Measurements from ENCODE around the gene GSTM2. TPM values are rescaled to one million over a fixed set of nuclear protein-coding genes. Genes with fewer than 3 reads are reported as not detected.

The GSTM2 gene
- total and polyA plus RNA-seq, 4 donors, result 7.7 to 106 (median 39.6) TPM

DNA sequence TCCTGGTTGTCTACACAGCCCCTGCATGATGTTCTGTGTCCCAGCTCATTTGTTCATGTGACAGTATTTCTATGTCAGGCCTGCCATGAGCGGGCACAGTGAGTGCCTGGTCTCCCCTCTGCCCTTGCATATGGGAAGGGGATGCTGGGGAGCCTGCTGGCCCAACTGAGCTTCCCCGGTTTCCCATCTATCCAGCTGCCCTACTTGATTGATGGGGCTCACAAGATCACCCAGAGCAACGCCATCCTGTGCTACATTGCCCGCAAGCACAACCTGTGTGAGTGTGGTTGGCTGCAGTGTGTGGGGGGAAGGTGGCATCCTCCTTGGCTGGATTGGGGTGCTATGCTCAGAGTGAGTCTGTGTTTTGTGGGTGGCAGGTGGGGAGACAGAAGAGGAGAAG, 10.5 kb upstream of the GSTM2 start:
- ATAC-seq (ENCODE audit: insufficient read depth, low FRiP score) (no peak), DNase-seq (no peak)
- Histone ChIP-seq H3K27ac (ENCODE audit: low read depth in 1 of 2, low read length in 1 of 2) (no peak overlapping the region), H3K4me1 (ENCODE audit: control insufficient read depth in 5 of 5, insufficient read depth in 5 of 5, low read length in 5 of 5) (peaks cover 0 to 8% (median 5%) of the 10 kb centered on the region in 5 donors), H3K9me3 (ENCODE audit: control insufficient read depth in 4 of 4, insufficient read depth in 3 of 4, low read length in 3 of 4) (no peaks in the 10 kb centered on the region), H3K36me3 (ENCODE audit: control insufficient read depth in 4 of 4, insufficient read depth in 4 of 4, low read length in 4 of 4) (peaks cover 0 to 10% (median 1%) of the 10 kb centered on the region in 4 donors), H3K27me3 (ENCODE audit: control insufficient read depth in 3 of 3, insufficient read depth in 3 of 3, low read length in 2 of 3) (no peaks in the 10 kb centered on the region), H3K4me3 (no peak overlapping the region), H3K9ac (ENCODE audit: insufficient read depth in 1 of 2, low read length in 2 of 2) (no peak overlapping the region)
- TF ChIP-seq, protein P1, sequence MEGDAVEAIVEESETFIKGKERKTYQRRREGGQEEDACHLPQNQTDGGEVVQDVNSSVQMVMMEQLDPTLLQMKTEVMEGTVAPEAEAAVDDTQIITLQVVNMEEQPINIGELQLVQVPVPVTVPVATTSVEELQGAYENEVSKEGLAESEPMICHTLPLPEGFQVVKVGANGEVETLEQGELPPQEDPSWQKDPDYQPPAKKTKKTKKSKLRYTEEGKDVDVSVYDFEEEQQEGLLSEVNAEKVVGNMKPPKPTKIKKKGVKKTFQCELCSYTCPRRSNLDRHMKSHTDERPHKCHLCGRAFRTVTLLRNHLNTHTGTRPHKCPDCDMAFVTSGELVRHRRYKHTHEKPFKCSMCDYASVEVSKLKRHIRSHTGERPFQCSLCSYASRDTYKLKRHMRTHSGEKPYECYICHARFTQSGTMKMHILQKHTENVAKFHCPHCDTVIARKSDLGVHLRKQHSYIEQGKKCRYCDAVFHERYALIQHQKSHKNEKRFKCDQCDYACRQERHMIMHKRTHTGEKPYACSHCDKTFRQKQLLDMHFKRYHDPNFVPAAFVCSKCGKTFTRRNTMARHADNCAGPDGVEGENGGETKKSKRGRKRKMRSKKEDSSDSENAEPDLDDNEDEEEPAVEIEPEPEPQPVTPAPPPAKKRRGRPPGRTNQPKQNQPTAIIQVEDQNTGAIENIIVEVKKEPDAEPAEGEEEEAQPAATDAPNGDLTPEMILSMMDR (IDR thresholded peaks at IDR 0.05; ENCODE audit: control extremely low read depth, extremely low read depth), result no peak
- 95 to 100% methylated on average over 4 of the region's 4 CpGs for WGBS, 2 donors

DNA sequence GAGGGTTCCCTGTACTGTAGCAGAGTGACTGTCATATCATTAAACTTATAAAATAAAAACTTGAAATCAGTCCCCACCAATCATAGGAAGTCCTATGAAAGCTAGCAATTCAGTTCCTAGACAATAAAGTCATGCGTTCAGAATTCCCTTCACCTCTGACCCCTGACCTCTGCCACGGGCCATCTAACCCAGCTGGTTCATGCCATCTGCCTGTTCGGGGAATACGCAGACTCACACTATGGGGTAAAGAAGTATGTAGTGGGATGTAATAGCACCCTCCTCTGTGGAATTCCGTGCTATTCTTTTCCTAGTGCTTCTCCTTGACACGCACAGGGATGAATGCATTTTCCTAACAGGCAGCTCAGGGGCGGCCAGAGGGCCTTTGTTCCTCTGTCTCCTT, 9.9 kb upstream of the GSTM2 start:
- peaks cover 0 to 10% (median 1%) of the 10 kb centered on the region in 4 donors for H3K36me3 ChIP-seq (ENCODE audit: control insufficient read depth in 4 of 4, insufficient read depth in 4 of 4, low read length in 4 of 4)
- H3K4me3 ChIP-seq, result no peak overlapping the region
- no peak overlapping the region for H3K9ac ChIP-seq (ENCODE audit: insufficient read depth in 1 of 2, low read length in 2 of 2)
- DNase-seq (no peak), ATAC-seq (ENCODE audit: insufficient read depth, low FRiP score) (no peak)
- no peaks in the 10 kb centered on the region for H3K9me3 ChIP-seq (ENCODE audit: control insufficient read depth in 4 of 4, insufficient read depth in 3 of 4, low read length in 3 of 4)
- no peaks in the 10 kb centered on the region for H3K27me3 ChIP-seq (ENCODE audit: control insufficient read depth in 3 of 3, insufficient read depth in 3 of 3, low read length in 2 of 3)
- peaks cover 0 to 8% (median 5%) of the 10 kb centered on the region in 5 donors for H3K4me1 ChIP-seq (ENCODE audit: control insufficient read depth in 5 of 5, insufficient read depth in 5 of 5, low read length in 5 of 5)
- TF ChIP-seq, protein P1 (IDR thresholded peaks at IDR 0.05; ENCODE audit: control extremely low read depth, extremely low read depth), result no peak
- H3K27ac ChIP-seq (ENCODE audit: low read depth in 1 of 2, low read length in 1 of 2), result no peak overlapping the region
- WGBS, 2 donors, result 85 to 90% methylated on average over 7 of the region's 7 CpGs

DNA sequence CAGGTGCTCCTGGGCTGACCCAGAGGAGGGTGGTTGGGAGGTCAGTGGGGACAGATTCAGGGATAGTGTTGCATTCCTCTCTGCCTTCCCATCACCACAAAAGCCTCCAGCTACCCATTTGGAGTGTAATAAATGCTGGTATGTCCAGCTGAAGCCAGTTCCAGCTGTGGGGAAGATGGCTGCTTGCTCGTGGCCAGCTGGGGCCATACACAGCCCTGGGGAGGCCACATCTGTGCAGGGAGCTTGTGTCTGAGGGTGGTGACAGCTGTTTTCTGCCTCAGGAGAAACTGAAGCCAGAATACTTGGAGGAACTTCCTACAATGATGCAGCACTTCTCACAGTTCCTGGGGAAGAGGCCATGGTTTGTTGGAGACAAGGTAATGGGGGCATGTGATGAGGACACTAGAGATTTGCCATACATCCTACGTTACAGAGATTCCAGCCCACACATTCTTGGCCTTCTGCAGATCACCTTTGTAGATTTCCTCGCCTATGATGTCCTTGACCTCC, 9.3 kb upstream of the GSTM2 start:
- ATAC-seq (ENCODE audit: insufficient read depth, low FRiP score), result no peak
- peaks cover 0 to 10% (median 1%) of the 10 kb centered on the region in 4 donors for H3K36me3 ChIP-seq (ENCODE audit: control insufficient read depth in 4 of 4, insufficient read depth in 4 of 4, low read length in 4 of 4)
- WGBS, 2 donors, result 39 to 45% methylated on average over 3 of the region's 3 CpGs
- no peak overlapping the region for H3K9ac ChIP-seq (ENCODE audit: insufficient read depth in 1 of 2, low read length in 2 of 2)
- H3K4me1 ChIP-seq (ENCODE audit: control insufficient read depth in 5 of 5, insufficient read depth in 5 of 5, low read length in 5 of 5), result peaks cover 0 to 8% (median 5%) of the 10 kb centered on the region in 5 donors
- H3K4me3 ChIP-seq, result no peak overlapping the region
- TF ChIP-seq, protein P1 (IDR thresholded peaks at IDR 0.05; ENCODE audit: control extremely low read depth, extremely low read depth), result no peak
- no peak overlapping the region for H3K27ac ChIP-seq (ENCODE audit: low read depth in 1 of 2, low read length in 1 of 2)
- no peak for DNase-seq
- H3K9me3 ChIP-seq (ENCODE audit: control insufficient read depth in 4 of 4, insufficient read depth in 3 of 4, low read length in 3 of 4), result no peaks in the 10 kb centered on the region
- H3K27me3 ChIP-seq (ENCODE audit: control insufficient read depth in 3 of 3, insufficient read depth in 3 of 3, low read length in 2 of 3), result no peaks in the 10 kb centered on the region

DNA sequence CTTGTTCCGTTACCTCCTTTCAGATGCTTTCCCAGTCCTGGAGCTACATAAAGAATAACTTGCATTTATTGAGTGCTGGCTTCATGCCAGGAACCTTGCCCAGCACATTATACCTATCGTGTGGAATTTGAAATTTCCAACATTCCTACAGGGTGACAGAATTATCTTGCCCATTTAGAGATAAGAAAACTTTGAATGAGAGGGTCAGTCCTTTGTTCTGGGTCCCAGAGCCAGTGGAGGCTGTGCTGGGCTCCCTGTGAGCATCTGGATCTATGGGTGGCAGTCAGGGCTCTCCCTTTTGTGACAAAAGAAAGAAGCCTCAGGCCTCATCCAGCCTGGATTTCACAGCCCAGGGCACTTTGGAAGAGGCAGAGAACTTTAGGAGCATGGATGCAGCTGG, 8.7 kb upstream of the GSTM2 start:
- no peaks in the 10 kb centered on the region for H3K9me3 ChIP-seq (ENCODE audit: control insufficient read depth in 4 of 4, insufficient read depth in 3 of 4, low read length in 3 of 4)
- H3K36me3 ChIP-seq (ENCODE audit: control insufficient read depth in 4 of 4, insufficient read depth in 4 of 4, low read length in 4 of 4), result peaks cover 0 to 10% (median 1%) of the 10 kb centered on the region in 4 donors
- peak in 1 of 3 donors; percentile 34 for DNase-seq
- H3K27me3 ChIP-seq (ENCODE audit: control insufficient read depth in 3 of 3, insufficient read depth in 3 of 3, low read length in 2 of 3), result no peaks in the 10 kb centered on the region
- no peak overlapping the region for H3K4me3 ChIP-seq
- ATAC-seq (ENCODE audit: insufficient read depth, low FRiP score), result no peak
- H3K27ac ChIP-seq (ENCODE audit: low read depth in 1 of 2, low read length in 1 of 2), result no peak overlapping the region
- 73 to 84% methylated on average over 2 of the region's 2 CpGs for WGBS, 2 donors
- TF ChIP-seq, protein P1 (IDR thresholded peaks at IDR 0.05; ENCODE audit: control extremely low read depth, extremely low read depth), result no peak
- no peak overlapping the region for H3K9ac ChIP-seq (ENCODE audit: insufficient read depth in 1 of 2, low read length in 2 of 2)
- H3K4me1 ChIP-seq (ENCODE audit: control insufficient read depth in 5 of 5, insufficient read depth in 5 of 5, low read length in 5 of 5), result peaks cover 0 to 8% (median 5%) of the 10 kb centered on the region in 5 donors
